Measurements from ENCODE around the gene SLC6A17.

The SLC6A17 gene

DNA sequence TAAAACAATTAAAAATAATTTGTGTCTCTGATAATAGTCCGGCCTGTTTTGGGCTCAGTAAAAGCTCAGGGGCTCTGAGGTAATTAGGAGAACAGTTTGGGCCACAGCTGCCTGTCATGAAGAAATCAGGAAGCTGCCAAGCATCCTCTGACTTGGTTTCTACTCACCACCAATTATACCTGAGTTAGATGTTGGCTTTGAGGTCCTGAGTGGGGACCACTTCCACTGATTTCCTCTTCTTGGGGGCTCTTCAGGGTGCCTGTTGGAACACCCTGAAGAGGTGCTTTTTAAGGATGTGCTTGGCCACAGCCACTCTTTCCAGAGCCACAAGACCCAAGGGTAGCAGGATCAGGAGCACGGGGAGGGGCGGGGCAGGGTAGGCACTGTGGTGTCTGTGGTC lies 10.9 kb downstream of the SLC6A17 start:
- no peak for TF ChIP-seq Cebpa-rat (IDR thresholded peaks at IDR 0.05)
- H3K4me2 ChIP-seq, result peak overlapping the region in 5 of 11 experiments; percentile 11 to 52 (median 19); a peak in 6 of 22 replicates
- no peak overlapping the region for H3K27ac ChIP-seq
- peaks cover 0 to 17% (median 11%) of the 10 kb centered on the region in 10 experiments; a peak in 15 of 20 replicates for H3K4me1 ChIP-seq
- no peak overlapping the region for H3K9ac ChIP-seq
- H3K36me3 ChIP-seq, result no peaks in the 10 kb centered on the region
- peaks cover 0 to 4% (median 0%) of the 10 kb centered on the region in 11 experiments; a peak in 1 of 22 replicates for H4K20me1 ChIP-seq
- H3K4me3 ChIP-seq, result no peak overlapping the region
- H3K9me3 ChIP-seq (replicated peaks in 1 of 11), result peaks cover 0 to 4% (median 0%) of the 10 kb centered on the region in 11 experiments; a peak in 1 of 22 replicates
- H3K27me3 ChIP-seq, result no peaks in the 10 kb centered on the region

DNA sequence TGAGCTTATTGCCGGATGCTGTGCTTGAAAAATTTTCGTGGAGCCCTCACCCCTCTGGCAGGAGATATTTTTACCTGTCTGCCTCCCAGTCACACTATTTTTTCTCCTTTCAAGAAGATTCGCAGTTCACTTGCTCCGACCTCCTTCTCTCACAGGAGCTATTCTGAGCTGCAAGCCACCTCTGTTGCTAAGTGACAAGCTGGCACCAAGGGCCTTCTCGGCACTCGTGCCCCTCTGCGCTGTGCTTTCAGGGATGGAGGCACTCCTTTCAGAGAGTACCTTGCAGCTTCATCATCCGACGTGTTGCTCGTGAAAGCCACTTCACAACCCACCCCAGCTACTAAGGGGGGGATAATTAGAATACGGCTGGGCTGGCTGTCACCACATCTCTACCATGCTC lies 11.6 kb downstream of the SLC6A17 start:
- Histone ChIP-seq H4K20me1 (peaks cover 0 to 4% (median 0%) of the 10 kb centered on the region in 11 experiments; a peak in 1 of 22 replicates), H3K9me3 (replicated peaks in 1 of 11) (peaks cover 0 to 4% (median 0%) of the 10 kb centered on the region in 11 experiments; a peak in 1 of 22 replicates), H3K27ac (no peak overlapping the region), H3K4me1 (peaks cover 0 to 17% (median 11%) of the 10 kb centered on the region in 10 experiments; a peak in 15 of 20 replicates), H3K36me3 (no peaks in the 10 kb centered on the region), H3K27me3 (no peaks in the 10 kb centered on the region), H3K4me3 (no peak overlapping the region), H3K9ac (no peak overlapping the region), H3K4me2 (peak overlapping the region in 1 of 11 experiments; percentile 11; a peak in 1 of 22 replicates)
- no peak for TF ChIP-seq Cebpa-rat (IDR thresholded peaks at IDR 0.05)

DNA sequence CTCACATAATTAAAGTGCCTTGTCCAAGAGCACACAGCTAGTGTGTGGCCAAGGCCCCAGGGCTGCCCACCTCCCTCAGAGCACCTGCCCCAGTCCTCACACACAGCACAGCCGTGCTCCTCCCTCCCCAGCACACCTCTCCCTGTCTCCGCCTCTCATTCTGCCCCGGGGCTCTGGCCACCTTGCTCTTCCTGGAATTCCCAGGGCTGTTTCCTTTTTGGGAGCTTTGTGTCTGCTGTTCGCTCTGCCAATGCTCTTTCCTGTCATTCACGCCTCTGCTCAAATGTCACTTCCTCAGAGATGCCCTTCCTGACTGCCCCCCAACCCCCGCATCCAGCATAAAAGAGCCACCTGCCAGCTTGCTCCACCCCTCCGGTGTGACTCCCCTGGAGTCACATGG lies 13.3 kb downstream of the SLC6A17 start:
- H3K4me2 ChIP-seq, result no peak overlapping the region
- no peak overlapping the region for H3K27ac ChIP-seq
- H3K9me3 ChIP-seq (replicated peaks in 1 of 11), result peaks cover 0 to 4% (median 0%) of the 10 kb centered on the region in 11 experiments; a peak in 1 of 22 replicates
- TF ChIP-seq Cebpa-rat (IDR thresholded peaks at IDR 0.05), result no peak
- H3K27me3 ChIP-seq, result no peaks in the 10 kb centered on the region
- H3K9ac ChIP-seq, result no peak overlapping the region
- no peak overlapping the region for H3K4me3 ChIP-seq
- peaks cover 0 to 17% (median 11%) of the 10 kb centered on the region in 10 experiments; a peak in 15 of 20 replicates for H3K4me1 ChIP-seq
- no peaks in the 10 kb centered on the region for H3K36me3 ChIP-seq
- peaks cover 0 to 4% (median 0%) of the 10 kb centered on the region in 11 experiments; a peak in 1 of 22 replicates for H4K20me1 ChIP-seq

GRCh38 chr1:110164725-110165350 lies 14.5 kb downstream of the SLC6A17 start:
- Histone ChIP-seq H3K9ac (no peak overlapping the region), H4K20me1 (peaks cover 0 to 4% (median 0%) of the 10 kb centered on the region in 11 experiments; a peak in 1 of 22 replicates), H3K4me1 (peaks cover 0 to 16% (median 9%) of the 10 kb centered on the region in 10 experiments; a peak in 15 of 20 replicates), H3K9me3 (replicated peaks in 1 of 11) (peaks cover 0 to 4% (median 0%) of the 10 kb centered on the region in 11 experiments; a peak in 1 of 22 replicates), H3K27me3 (no peaks in the 10 kb centered on the region), H3K4me2 (no peak overlapping the region), H3K4me3 (no peak overlapping the region), H3K27ac (no peak overlapping the region), H3K36me3 (no peaks in the 10 kb centered on the region)
- 0 out of 22 replicates have a peak, but pooled peaks of 1 of the 11 experiments have one; percentile 9 for TF ChIP-seq Cebpa-rat (IDR thresholded peaks at IDR 0.05)

- no peaks in the 10 kb centered on the region for H3K27me3 ChIP-seq
- H3K4me3 ChIP-seq, result no peak overlapping the region
- H3K4me1 ChIP-seq, result peaks cover 0 to 9% (median 1%) of the 10 kb centered on the region in 10 experiments; a peak in 11 of 20 replicates
- H3K36me3 ChIP-seq, result no peaks in the 10 kb centered on the region
- no peak overlapping the region for H3K9ac ChIP-seq
- TF ChIP-seq Cebpa-rat (IDR thresholded peaks at IDR 0.05), result no peak
- peaks cover 0 to 4% (median 0%) of the 10 kb centered on the region in 11 experiments; a peak in 1 of 22 replicates for H3K9me3 ChIP-seq (replicated peaks in 1 of 11)
- peaks cover 0 to 4% (median 0%) of the 10 kb centered on the region in 11 experiments; a peak in 1 of 22 replicates for H4K20me1 ChIP-seq
- H3K27ac ChIP-seq, result no peak overlapping the region
- no peak overlapping the region for H3K4me2 ChIP-seq
Observed at GRCh38 chr1:110165761-110166231, 15.5 kb downstream of the SLC6A17 start.

GRCh38 chr1:110166861-110167260 lies 16.6 kb downstream of the SLC6A17 start:
- H3K9me3 ChIP-seq (replicated peaks in 1 of 11), result no peaks in the 10 kb centered on the region
- H3K4me2 ChIP-seq, result no peak overlapping the region
- no peak for TF ChIP-seq Cebpa-rat (IDR thresholded peaks at IDR 0.05)
- no peak overlapping the region for H3K27ac ChIP-seq
- H3K4me1 ChIP-seq, result peaks cover 0 to 8% (median 0%) of the 10 kb centered on the region in 10 experiments; a peak in 2 of 20 replicates
- H3K27me3 ChIP-seq, result no peaks in the 10 kb centered on the region
- no peaks in the 10 kb centered on the region for H3K36me3 ChIP-seq
- peaks cover 0 to 4% (median 0%) of the 10 kb centered on the region in 11 experiments; a peak in 1 of 22 replicates for H4K20me1 ChIP-seq
- no peak overlapping the region for H3K4me3 ChIP-seq
- H3K9ac ChIP-seq, result no peak overlapping the region

GRCh38 chr1:110170766-110171733 lies 20.8 kb downstream of the SLC6A17 start:
- no peaks in the 10 kb centered on the region for H3K27me3 ChIP-seq
- no peaks in the 10 kb centered on the region for H4K20me1 ChIP-seq
- H3K9ac ChIP-seq, result no peak overlapping the region
- H3K4me3 ChIP-seq, result no peak overlapping the region
- no peak for TF ChIP-seq Cebpa-rat (IDR thresholded peaks at IDR 0.05)
- peak overlapping the region in 1 of 11 experiments; percentile 7; a peak in 2 of 22 replicates for H3K4me2 ChIP-seq
- H3K9me3 ChIP-seq (replicated peaks in 1 of 11), result no peaks in the 10 kb centered on the region
- H3K4me1 ChIP-seq, result peaks cover 0 to 9% (median under 1%) of the 10 kb centered on the region in 10 experiments; a peak in 6 of 20 replicates
- no peaks in the 10 kb centered on the region for H3K36me3 ChIP-seq
- H3K27ac ChIP-seq, result no peak overlapping the region

DNA sequence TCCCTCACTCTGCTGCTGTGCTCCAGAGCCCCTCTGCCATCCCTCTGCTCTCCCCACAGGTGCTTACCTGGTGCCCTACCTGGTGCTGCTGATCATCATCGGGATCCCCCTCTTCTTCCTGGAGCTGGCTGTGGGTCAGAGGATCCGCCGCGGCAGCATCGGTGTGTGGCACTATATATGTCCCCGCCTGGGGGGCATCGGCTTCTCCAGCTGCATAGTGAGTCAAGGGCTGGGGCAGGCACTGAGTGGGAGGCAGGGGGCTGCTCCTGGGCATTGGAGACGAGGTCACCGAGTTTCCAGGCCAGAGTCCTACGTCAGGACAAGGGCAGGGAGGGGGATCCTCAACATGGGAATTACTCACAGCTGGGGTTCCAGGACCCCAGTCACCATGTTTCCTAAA lies 21.7 kb downstream of the SLC6A17 start:
- H3K4me2 ChIP-seq, result no peak overlapping the region
- no peaks in the 10 kb centered on the region for H3K36me3 ChIP-seq
- H3K4me3 ChIP-seq, result no peak overlapping the region
- no peak overlapping the region for H3K9ac ChIP-seq
- no peaks in the 10 kb centered on the region for H3K9me3 ChIP-seq (replicated peaks in 1 of 11)
- H3K27ac ChIP-seq, result no peak overlapping the region
- no peak for TF ChIP-seq Cebpa-rat (IDR thresholded peaks at IDR 0.05)
- H3K27me3 ChIP-seq, result no peaks in the 10 kb centered on the region
- peaks cover 0 to 13% (median 6%) of the 10 kb centered on the region in 10 experiments; a peak in 6 of 20 replicates for H3K4me1 ChIP-seq
- 0 out of 22 replicates have a peak, but pooled peaks cover 0 to 7% (median 0%) of the 10 kb centered on the region in 11 experiments for H4K20me1 ChIP-seq
